Stimulated activated CD4-positive, alpha-beta T cell treated with anti-CD3 and anti-CD28 coated beads, Interleukin-12 subunit alpha, Interleukin-12 subunit beta, amount 100 ng/mL, for 4 hours (primary cell): ENCODE measurements around the gene CRYGD.
"Not testable (repeated sequence)": the region's sequence is repeated elsewhere in the genome, so short reads cannot be mapped to it uniquely, and the experiment has no call there.

Experiments used
- DNase-seq: peaks from one replicate; pipeline ENCODE4 v3.0.0-alpha.2; 2020

CRYGD gene

DNA sequence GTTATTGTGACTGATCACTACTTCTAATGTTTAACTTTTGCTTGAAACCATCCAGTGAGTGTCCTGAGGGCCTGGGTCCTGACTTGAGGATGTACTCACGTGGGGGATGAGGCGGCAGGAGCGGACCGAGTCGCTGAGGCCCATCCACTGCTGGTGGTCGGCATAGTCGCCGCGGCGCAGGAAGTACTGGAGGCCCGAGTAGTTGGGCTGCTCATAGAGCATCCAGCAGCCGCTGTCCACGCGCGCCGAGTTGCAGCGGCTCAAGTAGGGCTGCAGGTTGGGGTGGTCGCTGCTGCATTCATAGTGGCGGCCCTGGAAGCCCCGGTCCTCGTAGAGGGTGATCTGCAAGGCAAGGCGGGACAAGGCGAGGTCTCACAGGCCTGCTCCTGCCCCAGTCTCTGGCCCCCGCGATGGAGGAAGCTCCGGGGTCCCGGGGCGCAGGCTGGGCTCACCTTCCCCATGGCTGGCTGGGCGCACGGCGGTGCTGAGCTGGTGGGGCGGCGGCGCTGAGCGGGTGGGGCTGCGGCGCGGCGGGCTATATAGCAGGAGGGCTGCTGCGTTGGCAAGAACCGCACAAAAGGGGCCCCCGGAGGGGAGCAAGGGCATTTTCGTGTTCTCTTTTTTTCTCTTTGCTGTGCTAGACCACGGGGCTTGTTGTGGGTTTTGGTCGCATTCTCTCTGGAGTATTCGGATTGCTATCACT is at the start of gene CRYGD:
Gene CRYGD (minus strand): TSS at position 512 of the 703 bp plus-strand sequence. CDS start 51 bp downstream, at position 461.
- DNase-seq: not testable (repeated sequence)

DNA sequence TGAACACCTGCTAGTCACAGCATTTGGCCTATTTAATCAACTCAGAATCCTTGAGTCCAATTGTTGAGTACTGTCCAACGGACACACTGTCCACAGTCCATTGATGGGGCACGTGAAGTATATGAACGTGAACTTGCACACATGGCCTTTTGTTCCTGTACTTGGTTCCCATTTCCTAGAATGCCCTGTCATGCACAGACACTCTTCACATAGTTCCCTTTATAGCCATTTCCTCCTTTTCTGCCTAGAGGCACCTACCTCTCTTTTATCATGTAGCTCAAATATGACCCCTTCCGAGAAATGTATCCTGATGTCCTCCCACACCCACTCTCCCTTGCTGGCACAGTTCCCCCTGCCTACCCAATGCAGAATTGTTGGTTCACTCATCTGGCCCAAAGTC is 47.8 kb upstream of the CRYGD start:
- DNase-seq: no peak

DNA sequence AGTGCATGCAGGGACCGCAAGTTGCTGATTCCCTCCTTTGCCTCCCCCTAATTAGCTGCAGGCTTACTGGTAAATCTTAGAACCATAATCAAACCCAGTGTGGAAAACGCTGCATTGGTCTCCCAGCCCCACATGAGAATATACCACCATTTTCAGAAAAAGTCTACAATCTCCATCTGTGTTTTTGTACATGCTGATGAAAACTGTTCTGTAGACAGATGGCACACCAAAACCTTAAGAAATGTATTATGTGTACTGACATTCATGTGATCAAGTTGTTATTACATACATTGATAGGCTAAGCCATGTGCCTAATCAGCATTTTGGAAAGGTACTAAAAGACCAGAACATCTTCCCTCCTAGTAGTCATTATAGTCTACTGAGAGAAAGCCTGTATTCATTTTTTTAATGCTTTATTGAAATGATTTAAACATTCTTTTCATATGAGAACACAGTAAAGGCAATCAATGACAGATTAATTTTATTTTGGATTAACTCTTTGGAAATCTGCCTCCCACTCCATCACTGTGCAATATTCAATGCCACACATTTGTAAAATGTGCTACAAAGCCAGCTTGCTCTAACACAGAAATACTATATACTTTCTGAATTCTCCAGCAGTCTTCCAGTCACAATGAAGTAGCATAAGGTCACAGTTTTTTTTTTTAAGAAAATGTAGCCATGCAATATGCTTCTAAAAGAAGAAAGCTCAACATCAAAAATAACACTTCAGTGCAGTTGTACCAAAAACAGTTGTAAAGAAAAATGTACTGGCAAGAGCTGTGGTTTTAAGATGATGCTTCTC is 40.8 kb upstream of the CRYGD start:
- no peak for DNase-seq

DNA sequence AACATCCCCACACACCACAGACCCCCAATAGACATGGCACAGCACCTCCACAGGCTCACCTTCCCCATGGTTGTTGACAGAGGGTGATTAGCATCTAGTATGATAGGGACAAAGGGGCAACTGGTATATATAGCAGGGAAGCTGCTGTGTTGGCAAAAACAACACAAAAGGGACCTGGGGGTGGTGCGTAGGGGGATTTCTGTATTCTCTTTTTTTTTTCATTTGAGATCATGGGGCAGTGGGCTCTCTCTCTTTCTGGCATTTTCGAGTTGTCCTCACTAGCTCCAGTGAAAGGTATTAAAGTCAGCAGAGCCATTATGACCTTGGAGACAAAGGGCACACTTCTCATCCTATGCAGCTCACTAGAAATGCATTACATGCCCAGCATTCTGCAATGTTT is 39.2 kb upstream of the CRYGD start, which contains the start of gene CRYGA:
Gene CRYGA (minus strand): TSS at position 101 of the 400 bp plus-strand sequence. CDS start 33 bp downstream, at position 68.
- DNase-seq: no peak

DNA sequence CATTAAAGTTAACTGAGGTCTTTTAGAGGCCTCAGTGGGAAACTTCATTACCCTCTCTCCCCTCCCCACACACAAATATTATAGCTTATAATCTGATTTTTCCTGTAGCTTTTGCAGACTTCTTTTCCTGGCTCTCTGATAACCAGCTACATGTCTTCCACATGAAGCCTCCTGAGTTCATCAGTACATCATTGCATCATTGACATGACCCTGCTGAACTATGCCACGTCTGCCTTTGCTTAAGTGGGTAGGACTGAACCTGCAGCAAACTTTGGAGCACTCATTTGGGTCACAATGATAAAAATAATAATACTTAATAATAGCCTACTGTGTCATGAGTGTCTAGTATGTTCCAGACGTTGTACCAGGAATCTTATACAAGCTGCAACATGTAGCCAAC is 32.1 kb upstream of the CRYGD start:
- DNase-seq: no peak

GRCh38 chr2:208153156-208153555 is 28.8 kb upstream of the CRYGD start:
- DNase-seq: no peak

DNA sequence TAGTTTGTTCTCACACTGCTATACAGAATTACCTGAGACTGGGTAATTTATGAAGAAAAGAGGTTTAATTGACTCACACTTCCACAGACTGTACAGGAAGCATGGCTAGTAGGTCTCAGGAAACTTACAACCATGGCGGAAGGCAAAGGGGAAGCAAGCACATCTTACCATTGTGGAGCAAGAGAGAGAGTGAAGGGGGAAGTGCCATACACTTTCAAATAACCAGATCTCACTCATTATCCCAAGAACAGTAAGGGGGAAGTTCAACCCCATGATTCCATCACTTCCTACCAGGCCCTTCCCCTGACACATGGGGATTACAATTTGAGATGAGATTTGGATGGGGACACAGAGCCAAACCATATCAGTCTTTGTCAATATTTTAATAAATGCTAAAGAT is 26.6 kb upstream of the CRYGD start:
- DNase-seq: no peak

- no peak for DNase-seq
Observed at GRCh38 chr2:208150094-208150493, 25.8 kb upstream of the CRYGD start.

- no peak for DNase-seq
Observed at GRCh38 chr2:208148803-208149202, 24.5 kb upstream of the CRYGD start.

GRCh38 chr2:208147759-208148158 is 23.4 kb upstream of the CRYGD start:
- no peak for DNase-seq

- no peak for DNase-seq
Observed at GRCh38 chr2:208147008-208147407, 22.7 kb upstream of the CRYGD start.

- DNase-seq: no peak
Observed at GRCh38 chr2:208146006-208146405, 21.7 kb upstream of the CRYGD start, which contains the start of gene CRYGB. TSS of gene CRYGB (minus strand) at chr2:208146158. CDS start at chr2:208146120, 38 bp downstream.

GRCh38 chr2:208142925-208143799 is 18.8 kb upstream of the CRYGD start:
- DNase-seq: no peak

DNA sequence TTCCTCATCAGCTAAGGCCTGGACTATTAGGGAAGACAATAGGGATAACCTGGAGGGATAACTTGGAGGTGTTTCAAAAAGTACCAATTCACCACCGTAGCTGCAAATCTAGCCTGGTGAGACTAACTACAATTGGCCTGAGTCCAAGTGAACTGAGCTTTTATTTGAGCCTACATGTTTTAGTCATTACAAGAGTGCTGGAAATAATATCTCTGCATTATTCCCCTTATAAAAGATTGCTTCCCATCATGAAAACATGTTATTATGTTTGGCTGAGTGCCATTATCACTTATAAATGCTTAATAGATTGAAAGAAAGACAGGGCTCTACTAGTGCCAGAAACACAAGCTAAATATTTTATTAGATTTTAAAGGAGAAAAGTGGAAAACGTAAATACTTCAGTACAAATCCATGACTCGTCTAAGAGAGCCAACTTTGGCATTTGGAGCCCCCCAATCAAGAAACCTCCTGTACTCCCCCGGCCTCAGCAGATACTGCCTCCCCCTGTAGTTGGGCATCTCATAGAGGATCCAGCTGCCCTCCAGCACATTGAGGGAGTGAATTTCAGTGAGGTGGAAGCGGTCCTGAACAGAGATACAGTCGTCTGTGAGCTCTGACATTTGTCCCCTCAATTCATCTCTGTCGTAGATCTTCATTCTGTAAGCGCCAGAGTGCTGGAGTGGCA is 18.1 kb upstream of the CRYGD start:
- DNase-seq: no peak

DNA sequence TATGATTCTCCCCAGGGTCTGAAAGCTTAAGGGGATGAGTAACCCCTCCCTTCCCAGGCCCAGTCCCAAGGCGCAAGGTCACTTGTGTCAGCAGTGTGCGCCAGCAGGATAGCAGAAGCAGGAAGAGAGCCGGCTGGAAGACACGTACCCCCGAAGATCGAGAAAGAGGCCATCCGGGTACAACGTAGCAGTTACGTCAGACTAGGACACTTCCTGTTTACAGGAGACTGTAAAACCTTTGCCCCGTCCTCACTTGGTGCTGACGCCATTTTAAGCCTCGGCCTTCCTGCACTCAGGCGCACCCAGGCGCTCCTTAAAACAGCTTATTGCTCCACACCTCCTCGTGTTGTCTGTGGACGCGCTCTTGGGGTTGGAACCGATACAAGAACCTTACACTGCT is 15.1 kb upstream of the CRYGD start:
- DNase-seq: no peak

DNA sequence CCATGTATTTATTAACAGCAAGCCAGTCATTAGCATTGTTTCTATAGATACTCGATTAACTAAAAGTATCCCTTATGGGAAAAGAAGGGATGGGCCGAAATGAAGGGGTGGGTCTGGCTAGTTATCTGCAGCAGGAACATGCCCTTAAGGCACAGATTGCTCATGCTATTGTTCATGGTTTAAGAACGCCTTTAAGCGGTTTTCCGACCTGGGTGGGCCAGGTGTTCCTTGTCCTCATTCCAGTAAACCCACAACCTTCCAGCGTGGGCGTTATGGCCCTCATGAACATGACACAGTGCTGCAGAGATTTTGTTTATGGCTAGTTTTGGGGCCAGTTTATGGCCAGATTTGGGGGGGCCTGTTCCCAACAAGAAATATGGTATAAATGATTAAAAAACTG is 14.0 kb upstream of the CRYGD start:
- not testable (repeated sequence) for DNase-seq

- DNase-seq: no peak
Observed at GRCh38 chr2:208136716-208137094, 12.4 kb upstream of the CRYGD start.

DNA sequence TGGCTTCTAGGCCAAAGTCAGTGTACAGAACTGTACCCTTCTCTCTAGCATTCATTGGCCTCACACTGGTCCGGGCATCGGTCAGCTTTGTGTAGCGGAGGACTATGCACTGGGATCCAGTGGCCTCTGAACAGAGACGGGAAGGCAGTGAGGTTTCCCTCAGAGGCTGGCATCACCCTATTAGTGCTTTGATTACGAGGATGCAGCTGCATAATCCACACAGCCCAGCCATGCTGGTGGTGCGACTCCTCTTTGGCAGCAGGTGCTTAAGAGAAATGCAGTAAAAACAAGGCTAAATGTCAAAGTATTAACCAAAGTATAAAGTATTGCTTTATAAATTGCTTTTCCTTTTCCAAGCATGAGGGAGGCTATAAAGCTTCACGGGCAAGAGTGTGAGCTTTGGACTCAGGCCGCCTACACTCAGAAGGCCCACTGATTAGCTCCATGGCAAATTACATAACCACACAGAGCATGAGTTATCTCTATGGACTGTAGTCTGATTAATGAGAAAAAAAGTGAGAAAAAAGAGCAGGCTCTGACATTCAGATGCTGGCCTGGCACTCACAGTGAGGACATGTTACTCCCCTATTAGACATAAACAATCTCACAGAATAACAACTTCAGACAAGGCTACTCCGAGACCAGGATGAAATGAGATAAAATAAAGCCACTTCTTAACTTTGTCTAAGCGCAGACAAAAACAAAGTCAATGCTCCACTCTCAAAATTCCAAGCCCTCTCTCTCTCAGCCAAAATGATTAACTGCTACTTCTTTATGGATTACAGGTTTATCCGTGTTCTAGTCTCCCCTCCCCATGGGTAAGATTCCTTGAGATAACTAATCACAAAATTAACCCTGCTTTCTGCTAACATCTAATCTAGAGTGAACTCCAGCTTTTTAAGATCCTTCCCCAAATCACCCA is 11.7 kb upstream of the CRYGD start:
- no peak for DNase-seq

DNA sequence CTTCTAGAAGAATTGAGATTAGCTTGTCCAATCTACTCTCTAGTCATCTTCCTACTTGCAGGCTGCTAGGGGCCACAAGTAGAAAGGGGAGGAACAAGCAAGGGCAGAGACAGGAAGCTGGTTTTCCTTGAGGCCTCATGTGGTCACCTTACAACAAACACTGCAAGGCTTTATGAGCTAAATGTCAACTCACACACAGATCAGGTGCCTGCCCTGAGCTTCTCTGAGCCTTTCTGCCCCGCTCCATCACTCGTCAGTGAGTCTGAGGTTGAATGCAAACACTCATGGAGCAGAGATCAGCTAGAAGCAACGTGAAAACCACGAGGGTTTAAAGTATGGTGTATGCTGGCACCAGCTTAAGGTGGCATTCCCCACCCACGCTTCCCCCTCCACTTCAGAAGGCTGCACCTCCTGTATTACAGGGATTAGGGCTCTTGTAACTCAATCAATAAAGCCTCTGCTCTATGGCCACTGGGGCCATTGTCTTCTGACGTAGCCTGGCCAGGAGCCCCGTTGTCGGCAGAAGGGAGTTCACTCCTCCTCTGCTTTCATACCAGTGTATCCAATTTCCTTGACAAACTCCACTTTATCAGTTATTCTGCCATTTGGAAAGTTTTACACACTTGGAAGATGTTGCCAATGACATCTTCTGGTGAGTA is 10.7 kb upstream of the CRYGD start:
- DNase-seq: no peak

- DNase-seq: no peak
Observed at GRCh38 chr2:208130712-208131110, 6.4 kb upstream of the CRYGD start.
